H9 (cell line): ENCODE measurements around the gene SORCS2. TPM values are rescaled to one million over a fixed set of nuclear protein-coding genes. Genes with fewer than 3 reads are reported as not detected.

ENCODE experiments used
- DNase-seq: peaks from one replicate; pipeline ENCODE4 v3.0.0-alpha.2; 2017
- H2AFZ ChIP-seq: one replicate; pipeline ENCODE4 v1.6.1; 2013; ENCODE audit warnings: mild to moderate bottlenecking, low read length, control low read depth, moderate library complexity
- H2AK5ac ChIP-seq: 2 replicates; pipeline ENCODE4 v1.6.1; 2013; ENCODE audit warnings: low read length, control low read depth, mixed read lengths; ENCODE audit not compliant: insufficient read length
- H2BK120ac ChIP-seq: one replicate; pipeline ENCODE4 v1.6.1; 2013; ENCODE audit warnings: low read depth, mild to moderate bottlenecking, low read length, control low read depth, inconsistent platforms; ENCODE audit not compliant: poor library complexity, severe bottlenecking
- H2BK12ac ChIP-seq: 2 replicates; pipeline ENCODE4 v1.6.1; 2013; ENCODE audit warnings: low read length, control low read depth, mixed read lengths, low read depth; ENCODE audit not compliant: insufficient read length
- H2BK15ac ChIP-seq: 2 replicates; pipeline ENCODE4 v1.6.1; 2013; ENCODE audit warnings: low read depth, low read length, control low read depth
- H2BK20ac ChIP-seq: one replicate; pipeline ENCODE4 v1.6.1; 2013; ENCODE audit warnings: low read depth, mild to moderate bottlenecking, low read length, control low read depth, inconsistent platforms; ENCODE audit not compliant: poor library complexity, severe bottlenecking
- H2BK5ac ChIP-seq: 2 replicates; pipeline ENCODE4 v1.6.1; 2013; ENCODE audit warnings: low read length, control low read depth, mixed read lengths; ENCODE audit not compliant: insufficient read length
- H3K14ac ChIP-seq: 2 replicates; pipeline ENCODE4 v1.6.1; 2013; ENCODE audit warnings: low read length, control low read depth; ENCODE audit not compliant: insufficient read depth
- H3K18ac ChIP-seq: 2 replicates; pipeline ENCODE4 v1.6.1; 2013; ENCODE audit warnings: low read depth, mild to moderate bottlenecking, mixed read lengths, low read length, control low read depth; ENCODE audit not compliant: insufficient read length
- H3K23ac ChIP-seq: 2 replicates; pipeline ENCODE4 v1.6.1; 2013; ENCODE audit warnings: low read length, control low read depth, mixed read lengths, low read depth; ENCODE audit not compliant: insufficient read length
- H3K23me2 ChIP-seq: 2 replicates; pipeline ENCODE4 v1.6.1; 2013; ENCODE audit warnings: low read depth, mild to moderate bottlenecking, mixed read lengths, low read length, control low read depth; ENCODE audit not compliant: insufficient read length, poor library complexity, severe bottlenecking
- H3K27ac ChIP-seq: 2 replicates; pipeline ENCODE4 v1.5.1; 2013; ENCODE audit warnings: low read length, control low read depth, mixed read lengths, low read depth; ENCODE audit not compliant: insufficient read length
- H3K27me3 ChIP-seq: 2 replicates; pipeline ENCODE4 v1.6.1; 2013; ENCODE audit warnings: low read length, control low read depth, inconsistent platforms; ENCODE audit not compliant: insufficient read depth
- H3K4ac ChIP-seq: 2 replicates; pipeline ENCODE4 v1.6.1; 2013; ENCODE audit warnings: low read depth, mild to moderate bottlenecking, control low read depth, inconsistent platforms, low read length, moderate library complexity
- H3K4me1 ChIP-seq: 2 replicates; pipeline ENCODE4 v1.6.1; 2013; ENCODE audit warnings: low read length, control low read depth, inconsistent platforms; ENCODE audit not compliant: insufficient read depth
- H3K4me2 ChIP-seq: 2 replicates; pipeline ENCODE4 v1.6.1; 2013; ENCODE audit warnings: low read length, control low read depth, mixed read lengths; ENCODE audit not compliant: insufficient read length, insufficient read depth
- H3K56ac ChIP-seq: 2 replicates; pipeline ENCODE4 v1.6.1; 2013; ENCODE audit warnings: low read depth, mild to moderate bottlenecking, mixed read lengths, low read length, control low read depth; ENCODE audit not compliant: insufficient read length
- H3K79me1 ChIP-seq: 2 replicates; pipeline ENCODE4 v1.6.1; 2013; ENCODE audit warnings: low read depth, mild to moderate bottlenecking, moderate library complexity, low read length, control low read depth, inconsistent platforms; ENCODE audit not compliant: insufficient read depth, poor library complexity, severe bottlenecking
- H3K79me2 ChIP-seq: 2 replicates; pipeline ENCODE4 v1.6.1; 2013; ENCODE audit warnings: low read length, control low read depth, inconsistent platforms; ENCODE audit not compliant: insufficient read depth
- H3K9ac ChIP-seq: 2 replicates; pipeline ENCODE4 v1.6.1; 2013; ENCODE audit warnings: low read length, control low read depth, mixed read lengths; ENCODE audit not compliant: insufficient read length; ENCODE audit errors: extremely low read depth
- H3K9me3 ChIP-seq: one replicate; pipeline ENCODE4 v1.6.1; 2013; ENCODE audit warnings: low read depth, low read length, inconsistent platforms; ENCODE audit not compliant: control insufficient read depth
- H3T11ph ChIP-seq: one replicate; pipeline ENCODE4 v1.6.1; 2013; ENCODE audit warnings: mild to moderate bottlenecking, low read length, control low read depth, inconsistent platforms
- H4K20me1 ChIP-seq: one replicate; pipeline ENCODE4 v1.6.1; 2013; ENCODE audit not compliant: control insufficient read depth, insufficient read length, insufficient read depth
- H4K5ac ChIP-seq: 2 replicates; pipeline ENCODE4 v1.6.1; 2013; ENCODE audit warnings: low read depth, mild to moderate bottlenecking, mixed read lengths, low read length, control low read depth; ENCODE audit not compliant: insufficient read length
- H4K8ac ChIP-seq: replicated peaks from 2 replicates; pipeline ENCODE4 v1.6.1; 2013; ENCODE audit warnings: low read length, control low read depth, mixed read lengths, low read depth; ENCODE audit not compliant: insufficient read length
- H4K91ac ChIP-seq: 2 replicates; pipeline ENCODE4 v1.6.1; 2013; ENCODE audit warnings: low read depth, mild to moderate bottlenecking, moderate library complexity, mixed read lengths, low read length, control low read depth; ENCODE audit not compliant: insufficient read length
- H3K27ac Mint-ChIP-seq, 3 experiments: 2 replicates in 2 of 3; 3 replicates in 1 of 3; pipeline ENCODE4 v1.8.0; 2020 to 2021; ENCODE audit warnings: mixed read lengths in 3 of 3, mild to moderate bottlenecking in 1 of 3, moderate library complexity in 1 of 3
- H3K27me3 Mint-ChIP-seq: 2 replicates; pipeline ENCODE4 v1.8.0; 2021; ENCODE audit warnings: low read depth, mild to moderate bottlenecking, moderate library complexity, mixed read lengths
- H3K36me3 Mint-ChIP-seq, 3 experiments: 2 replicates in 2 of 3; 3 replicates in 1 of 3; pipeline ENCODE4 v1.8.0; 2020 to 2021; ENCODE audit warnings: low read depth in 3 of 3, mixed read lengths in 3 of 3; ENCODE audit not compliant: insufficient read depth in 1 of 3
- H3K4me1 Mint-ChIP-seq, 2 experiments: 2 replicates each; pipeline ENCODE4 v1.8.0; 2020; ENCODE audit warnings: mixed read lengths in 2 of 2
- H3K4me3 Mint-ChIP-seq, 2 experiments: 2 replicates in 1 of 2; 3 replicates in 1 of 2; pipeline ENCODE4 v1.8.0; 2020 to 2021; ENCODE audit warnings: mild to moderate bottlenecking in 2 of 2, mixed read lengths in 2 of 2, moderate library complexity in 1 of 2
- H3K9me3 Mint-ChIP-seq, 2 experiments: 2 replicates in 1 of 2; 3 replicates in 1 of 2; pipeline ENCODE4 v1.8.0; 2020; ENCODE audit warnings: mild to moderate bottlenecking in 2 of 2, mixed read lengths in 2 of 2, moderate library complexity in 1 of 2
- CTCF ChIP-seq: fragments of 200-600 bp; sonication (generic); conservative IDR thresholded peaks from 3 replicates; pipeline ENCODE4 v1.8.0; 2021; ENCODE audit warnings: antibody characterized with exemption, mild to moderate bottlenecking
- WGBS: extraction: QIAGEN DNeasy Blood & Tissue Kit; methylation state at CpG from one replicate; pipeline ENCODE4 v1.1.7; 2013; ENCODE audit warnings: missing lambda C conversion rate, low lambda C conversion rate, mixed read lengths; ENCODE audit not compliant: insufficient read length; ENCODE audit errors: extremely low coverage; 5-methylcytosine and 5-hydroxymethylcytosine counted together
- total RNA-seq: library from RNA; stranded (reverse); gene quantifications from 2 replicates; pipeline ENCODE4 v1.2.1, GENCODE V29; 2021

The SORCS2 gene
- total RNA-seq, 1 experiment from 2014 or later: 0.57 TPM

DNA sequence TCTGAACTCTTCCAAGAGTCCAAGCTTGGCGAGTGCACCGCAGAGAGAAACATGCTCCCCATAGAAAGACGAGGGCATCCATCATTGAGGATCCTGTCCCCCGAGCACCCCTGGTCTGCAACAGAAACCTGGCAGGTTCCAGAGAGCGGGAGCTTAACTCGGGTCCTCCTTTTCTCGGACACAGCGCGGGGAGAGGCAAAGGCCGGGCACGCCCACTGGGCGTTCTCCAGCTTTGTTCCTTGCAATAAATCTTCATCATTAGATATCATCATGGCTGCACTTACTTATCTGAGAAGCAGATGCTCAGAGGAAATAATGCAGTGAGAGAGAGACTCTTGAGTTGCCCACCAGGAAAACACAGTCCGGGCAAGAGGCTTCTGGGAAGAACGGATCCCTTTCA is 332.5 kb downstream of the SORCS2 start:
- WGBS: no CpG with 5 or more reads among the region's 14 CpGs
- H2AFZ ChIP-seq: no peak overlapping the region
- peaks cover 12% of the 10 kb centered on the region; the same call in 1 of the 2 replicates for H3K27me3 Mint-ChIP-seq

More for the DNA sequence above, 332.5 kb downstream of the SORCS2 start:
- Histone ChIP-seq H3K4ac (no peak overlapping the region), H3K9me3 (no peaks in the 10 kb centered on the region), H3K79me2 (no peaks in the 10 kb centered on the region), H3T11ph (no peak overlapping the region), H2BK20ac (no peak overlapping the region), H4K91ac (no peak overlapping the region), H2AK5ac (no peak overlapping the region), H2BK12ac (no peak overlapping the region), H3K4me1 (no peaks in the 10 kb centered on the region), H3K23me2 (no peaks in the 10 kb centered on the region), H4K20me1 (no peaks in the 10 kb centered on the region), H3K18ac (no peak overlapping the region), H3K14ac (no peak overlapping the region), H3K27me3 (no peaks in the 10 kb centered on the region), H3K23ac (no peak overlapping the region), H4K5ac (no peak overlapping the region), H3K56ac (no peak overlapping the region), H2BK15ac (no peak overlapping the region), H2BK5ac (no peak overlapping the region), H3K4me2 (no peak overlapping the region), H4K8ac (no peak overlapping the region), H3K79me1 (no peaks in the 10 kb centered on the region), H3K9ac (no peak overlapping the region), H2BK120ac (no peak overlapping the region), H3K27ac (no peak overlapping the region)
- peaks cover 22 to 35% of the 10 kb centered on the region in 2 experiments for H3K4me1 Mint-ChIP-seq
- H3K27ac Mint-ChIP-seq: no peak overlapping the region
- TF ChIP-seq CTCF: no peak
- H3K36me3 Mint-ChIP-seq: no peaks in the 10 kb centered on the region
- DNase-seq: no peak
- no peaks in the 10 kb centered on the region for H3K9me3 Mint-ChIP-seq
- no peak overlapping the region for H3K4me3 Mint-ChIP-seq
